ENCODE measurements around the gene XCL1. TPM values are rescaled to one million over a fixed set of nuclear protein-coding genes. Genes with fewer than 3 reads are reported as not detected.

XCL1 gene
- total RNA-seq, 1 donor = not detected

DNA sequence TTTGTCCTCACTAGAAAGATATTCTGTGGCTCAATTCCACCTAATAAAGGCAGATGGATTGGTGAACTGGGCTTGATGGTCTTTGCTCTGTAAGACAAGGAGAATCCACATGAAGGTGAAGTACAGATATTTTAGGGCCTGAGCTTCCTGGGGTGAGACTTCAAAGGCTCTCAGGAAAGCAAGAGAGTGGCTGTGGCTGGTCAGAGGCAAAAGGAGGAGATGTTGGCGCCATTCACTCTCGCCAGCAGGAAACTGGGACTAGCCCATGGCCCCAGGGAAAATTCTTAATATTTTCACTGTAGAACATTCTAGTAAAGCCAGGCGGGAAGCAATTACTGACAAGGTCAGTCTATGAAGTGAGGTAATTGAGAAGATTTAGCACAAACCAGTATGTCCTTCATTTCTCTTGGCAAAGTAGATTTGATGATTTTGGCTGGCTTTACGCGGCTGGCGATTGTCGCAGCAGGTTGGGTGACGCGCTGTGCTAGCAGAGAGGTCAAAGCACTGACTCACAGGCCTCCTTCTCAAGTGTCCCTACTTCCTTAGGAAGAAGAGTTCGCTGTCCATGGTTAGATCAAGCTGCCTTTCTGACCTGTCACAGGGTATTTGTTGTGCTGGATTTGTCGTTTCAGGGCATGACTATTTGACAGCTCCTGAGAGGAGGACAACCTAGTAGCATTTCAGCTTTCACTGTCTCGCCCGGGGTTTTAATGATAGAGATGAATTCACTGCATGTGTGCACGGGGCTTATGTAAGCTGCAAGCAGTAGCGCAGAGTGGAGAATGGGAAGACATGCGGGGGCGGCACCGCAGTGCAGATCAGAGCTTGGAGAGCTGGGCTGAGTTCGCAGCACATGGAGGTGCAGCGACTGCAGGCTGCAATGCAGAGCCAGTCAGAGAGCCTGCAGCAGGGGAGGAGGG is 32.7 kb downstream of the XCL1 start:
- peaks cover 4% of the 10 kb centered on the region for H3K4me1 ChIP-seq (ENCODE audit: insufficient read depth, low read length)
- peak; percentile 57 for DNase-seq (ENCODE audit: insufficient read length, low spot score, missing footprints)
- H3K27me3 ChIP-seq (ENCODE audit: insufficient read depth, low read length) = peaks cover 7% of the 10 kb centered on the region
- no peaks in the 10 kb centered on the region for H3K9me3 ChIP-seq (ENCODE audit: low read depth, low read length)
- peak overlapping the region; percentile 31 for H3K4me3 ChIP-seq (ENCODE audit: insufficient read depth, low read length)
- H2AFZ ChIP-seq (ENCODE audit: low read length) = no peak overlapping the region
- no peak overlapping the region for H3K27ac ChIP-seq (ENCODE audit: low read depth, low read length)
- H4K20me1 ChIP-seq (ENCODE audit: insufficient read depth, low read length) = no peaks in the 10 kb centered on the region
- TF ChIP-seq, protein P1, sequence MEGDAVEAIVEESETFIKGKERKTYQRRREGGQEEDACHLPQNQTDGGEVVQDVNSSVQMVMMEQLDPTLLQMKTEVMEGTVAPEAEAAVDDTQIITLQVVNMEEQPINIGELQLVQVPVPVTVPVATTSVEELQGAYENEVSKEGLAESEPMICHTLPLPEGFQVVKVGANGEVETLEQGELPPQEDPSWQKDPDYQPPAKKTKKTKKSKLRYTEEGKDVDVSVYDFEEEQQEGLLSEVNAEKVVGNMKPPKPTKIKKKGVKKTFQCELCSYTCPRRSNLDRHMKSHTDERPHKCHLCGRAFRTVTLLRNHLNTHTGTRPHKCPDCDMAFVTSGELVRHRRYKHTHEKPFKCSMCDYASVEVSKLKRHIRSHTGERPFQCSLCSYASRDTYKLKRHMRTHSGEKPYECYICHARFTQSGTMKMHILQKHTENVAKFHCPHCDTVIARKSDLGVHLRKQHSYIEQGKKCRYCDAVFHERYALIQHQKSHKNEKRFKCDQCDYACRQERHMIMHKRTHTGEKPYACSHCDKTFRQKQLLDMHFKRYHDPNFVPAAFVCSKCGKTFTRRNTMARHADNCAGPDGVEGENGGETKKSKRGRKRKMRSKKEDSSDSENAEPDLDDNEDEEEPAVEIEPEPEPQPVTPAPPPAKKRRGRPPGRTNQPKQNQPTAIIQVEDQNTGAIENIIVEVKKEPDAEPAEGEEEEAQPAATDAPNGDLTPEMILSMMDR (IDR thresholded peaks at IDR 0.05; ENCODE audit: extremely low read depth, low read depth, low read length) = no peak
- no peaks in the 10 kb centered on the region for H3K36me3 ChIP-seq (ENCODE audit: insufficient read depth, low read length)
- peak overlapping the region; percentile 68 for H3K4me2 ChIP-seq (ENCODE audit: insufficient read depth, low read length)
- H3K79me2 ChIP-seq (ENCODE audit: insufficient read depth, low read length) = no peaks in the 10 kb centered on the region

DNA sequence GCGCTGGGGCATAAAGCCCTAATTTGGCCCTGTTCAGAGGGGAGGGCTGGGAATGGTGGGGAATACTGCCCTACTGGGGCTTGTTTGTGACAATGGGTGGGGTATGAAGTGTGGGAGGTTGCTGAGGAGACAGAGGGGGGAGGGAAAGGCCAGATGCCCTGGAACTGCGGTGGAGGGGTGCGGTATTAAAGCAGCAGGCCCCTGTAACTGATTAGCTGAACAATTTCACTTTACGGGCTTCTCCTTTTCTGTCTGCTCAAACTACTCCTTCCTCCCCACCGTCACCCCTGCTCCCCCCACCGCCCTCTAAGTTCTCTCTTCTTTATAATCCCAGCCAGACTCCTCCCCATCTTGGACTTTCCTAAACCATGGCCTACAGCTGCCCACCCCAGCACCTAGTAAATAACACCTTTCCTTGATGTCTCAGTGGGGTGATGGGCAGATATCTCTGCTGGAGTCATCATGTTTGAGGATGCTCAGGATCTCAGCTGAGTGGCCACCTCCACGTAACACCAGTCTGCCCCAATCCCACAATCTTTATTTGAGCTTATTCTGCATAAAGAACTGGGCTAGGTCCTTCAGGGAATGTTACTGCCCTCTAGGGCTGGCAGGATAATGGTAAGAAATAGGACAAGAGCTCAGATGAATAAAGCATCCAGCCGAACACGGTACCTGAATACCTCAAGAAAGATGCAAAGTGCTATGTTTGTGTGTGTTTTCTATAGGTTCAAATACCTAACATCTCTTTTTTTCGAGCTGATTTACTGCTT is 33.5 kb downstream of the XCL1 start:
- H2AFZ ChIP-seq (ENCODE audit: low read length) = no peak overlapping the region
- no peaks in the 10 kb centered on the region for H3K36me3 ChIP-seq (ENCODE audit: insufficient read depth, low read length)
- no peaks in the 10 kb centered on the region for H4K20me1 ChIP-seq (ENCODE audit: insufficient read depth, low read length)
- TF ChIP-seq, protein P1 (IDR thresholded peaks at IDR 0.05; ENCODE audit: extremely low read depth, low read depth, low read length) = no peak
- H3K4me3 ChIP-seq (ENCODE audit: insufficient read depth, low read length) = no peak overlapping the region
- peaks cover 7% of the 10 kb centered on the region for H3K27me3 ChIP-seq (ENCODE audit: insufficient read depth, low read length)
- H3K4me1 ChIP-seq (ENCODE audit: insufficient read depth, low read length) = peaks cover 4% of the 10 kb centered on the region
- DNase-seq (ENCODE audit: insufficient read length, low spot score, missing footprints) = no peak
- no peak overlapping the region for H3K27ac ChIP-seq (ENCODE audit: low read depth, low read length)
- peak overlapping the region; percentile 68 for H3K4me2 ChIP-seq (ENCODE audit: insufficient read depth, low read length)
- no peaks in the 10 kb centered on the region for H3K79me2 ChIP-seq (ENCODE audit: insufficient read depth, low read length)
- no peaks in the 10 kb centered on the region for H3K9me3 ChIP-seq (ENCODE audit: low read depth, low read length)

DNA sequence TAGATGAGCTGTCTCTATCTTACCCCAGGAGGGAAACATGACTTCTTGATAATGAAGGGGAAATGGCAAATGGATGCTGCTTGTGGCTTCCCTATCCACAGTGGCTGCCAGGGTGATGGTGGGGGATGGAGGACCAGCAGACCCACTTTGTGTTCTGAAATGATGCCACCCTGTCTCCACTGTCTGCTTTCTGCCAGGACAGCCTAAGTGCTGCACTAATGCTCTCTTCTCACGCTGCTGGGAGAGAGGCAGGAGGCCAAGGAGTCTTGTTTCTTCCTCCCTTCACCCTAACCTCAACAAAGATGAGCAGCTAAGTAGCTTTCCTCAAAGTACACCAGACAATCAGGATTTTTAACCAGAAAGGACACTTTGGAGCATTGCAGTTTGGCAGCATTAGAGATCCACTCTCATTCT is 36.6 kb downstream of the XCL1 start:
- Histone ChIP-seq H3K4me2 (ENCODE audit: insufficient read depth, low read length) (no peak overlapping the region), H3K4me3 (ENCODE audit: insufficient read depth, low read length) (no peak overlapping the region), H3K27me3 (ENCODE audit: insufficient read depth, low read length) (peaks cover 7% of the 10 kb centered on the region), H3K36me3 (ENCODE audit: insufficient read depth, low read length) (no peaks in the 10 kb centered on the region), H4K20me1 (ENCODE audit: insufficient read depth, low read length) (no peaks in the 10 kb centered on the region), H3K9me3 (ENCODE audit: low read depth, low read length) (no peaks in the 10 kb centered on the region), H3K4me1 (ENCODE audit: insufficient read depth, low read length) (peaks cover 4% of the 10 kb centered on the region), H3K27ac (ENCODE audit: low read depth, low read length) (no peak overlapping the region), H2AFZ (ENCODE audit: low read length) (no peak overlapping the region), H3K79me2 (ENCODE audit: insufficient read depth, low read length) (no peaks in the 10 kb centered on the region)
- TF ChIP-seq, protein P1 (IDR thresholded peaks at IDR 0.05; ENCODE audit: extremely low read depth, low read depth, low read length) = no peak
- DNase-seq (ENCODE audit: insufficient read length, low spot score, missing footprints) = no peak
